ENCODE data around the gene TDO2. TPM values are rescaled to one million over a fixed set of nuclear protein-coding genes. Genes with fewer than 3 reads are reported as not detected.
A peak's percentile ranks its signal among the peaks of the same experiment; 100 is the strongest.

Gene TDO2
- total and polyA plus RNA-seq, 12 donors: 0.03 to 0.14 TPM; not detected in 10

- intact Hi-C loops (cut with DNase I): no loop called here
- H3K27me3 ChIP-seq: peaks cover 0 to 4% (median 0%) of the 10 kb centered on the region in 7 donors
- peak overlapping the region in 1 of 10 donors; percentile 39 for H3K27ac ChIP-seq
- ATAC-seq: peak in 4 of 8 donors; percentile 11 to 55 (median 27)
- H3K36me3 ChIP-seq: no peaks in the 10 kb centered on the region
- peak in 1 of 2 donors; percentile 59 for DNase-seq
- H3K4me1 ChIP-seq: peaks cover 0 to 15% (median 0%) of the 10 kb centered on the region in 9 donors
- TF ChIP-seq CTCF (IDR thresholded peaks at IDR 0.05): no peak
- H3K4me3 ChIP-seq: no peak overlapping the region
- WGBS, 2 donors: 69 to 71% methylated on average over 6 of the region's 6 CpGs
- H3K9me3 ChIP-seq: no peaks in the 10 kb centered on the region
Observed at GRCh38 chr4:155906554-155907247, 3.2 kb downstream of the TDO2 start.

GRCh38 chr4:155907556-155907955 is 4.1 kb downstream of the TDO2 start:
- Histone ChIP-seq H3K27ac (peak overlapping the region in 1 of 10 donors; percentile 39), H3K4me1 (peaks cover 0 to 15% (median 0%) of the 10 kb centered on the region in 9 donors), H3K36me3 (no peaks in the 10 kb centered on the region), H3K27me3 (peaks cover 0 to 4% (median 0%) of the 10 kb centered on the region in 7 donors), H3K9me3 (no peaks in the 10 kb centered on the region), H3K4me3 (no peak overlapping the region)
- no peak for TF ChIP-seq CTCF (IDR thresholded peaks at IDR 0.05)
- intact Hi-C loops (cut with DNase I): no loop called here
- 65 to 80% methylated on average over 1 of the region's 1 CpG for WGBS, 2 donors
- no peak for DNase-seq
- ATAC-seq: no peak

GRCh38 chr4:155908187-155909139 is 5.0 kb downstream of the TDO2 start:
- WGBS, 2 donors: 89 to 96% methylated on average over 4 of the region's 4 CpGs
- H3K27me3 ChIP-seq: peaks cover 0 to 4% (median 0%) of the 10 kb centered on the region in 7 donors
- no peak for TF ChIP-seq CTCF (IDR thresholded peaks at IDR 0.05)

GRCh38 chr4:155909615-155910226 is 6.2 kb downstream of the TDO2 start:
- Histone ChIP-seq H3K4me1 (peaks cover 0 to 15% (median 0%) of the 10 kb centered on the region in 9 donors), H3K27ac (no peak overlapping the region), H3K9me3 (no peaks in the 10 kb centered on the region), H3K4me3 (no peak overlapping the region), H3K36me3 (no peaks in the 10 kb centered on the region), H3K27me3 (peaks cover 0 to 4% (median 0%) of the 10 kb centered on the region in 7 donors)
- intact Hi-C loops (cut with DNase I): no loop called here
- WGBS, 2 donors: 79% methylated on average over 3 of the region's 3 CpGs
- no peak for TF ChIP-seq CTCF (IDR thresholded peaks at IDR 0.05)
- DNase-seq: no peak
- no peak for ATAC-seq

More at GRCh38 chr4:155908187-155909139, 5.0 kb downstream of the TDO2 start:
- Histone ChIP-seq H3K9me3 (no peaks in the 10 kb centered on the region), H3K27ac (no peak overlapping the region), H3K4me1 (peaks cover 0 to 15% (median 0%) of the 10 kb centered on the region in 9 donors), H3K4me3 (no peak overlapping the region), H3K36me3 (no peaks in the 10 kb centered on the region)
- DNase-seq: no peak
- no peak for ATAC-seq
- intact Hi-C loops (cut with DNase I): no loop called here
